Caco-2 (cell line): Measurements from ENCODE around the gene DHCR24. TPM values are rescaled to one million over a fixed set of nuclear protein-coding genes. Genes with fewer than 3 reads are reported as not detected.

Source experiments
- BruUV-seq: library from RNA; stranded (reverse); fragments of 400-500 nt; replicated peaks from 2 replicates; lab custom pipeline; 2021; lab: Mats Ljungman, UMichigan
- CTCF ChIA-PET: fragments of 300-600 bp; sonication (Branson Sonifier 250); formaldehyde crosslinking; loops from one replicate; lab custom pipeline; 2022; ENCODE audit warnings: antibody characterized with exemption; lab: Charles Lee
- POLR2A ChIA-PET: fragments of 300-600 bp; sonication (Branson Sonifier 250); formaldehyde crosslinking; loops from one replicate; lab custom pipeline; 2022; ENCODE audit warnings: antibody characterized with exemption; lab: Charles Lee
- DNase-seq, 2 experiments: peaks; one replicate each; pipeline versions ENCODE4 v3.0.0 to v3.0.0-alpha.2; 2020 to 2022
- H3K27me3 ChIP-seq: replicated peaks from 2 replicates; pipeline ENCODE4 v1.6.0; 2011; ENCODE audit warnings: low read length; ENCODE audit not compliant: control insufficient read depth, insufficient read depth
- H3K36me3 ChIP-seq: 2 replicates; pipeline ENCODE4 v1.5.1; 2011; ENCODE audit warnings: low read length; ENCODE audit not compliant: control insufficient read depth, insufficient read depth
- H3K4me1 ChIP-seq: fragments of 250-450 bp; sonication (Bioruptor Pico); 2 replicates; pipeline ENCODE4 v1.5.1; 2020; ENCODE audit warnings: mild to moderate bottlenecking
- H3K4me3 ChIP-seq: 2 replicates; pipeline ENCODE4 v1.5.1; 2011; ENCODE audit warnings: low read depth, mild to moderate bottlenecking, control low read depth, low read length
- H3K9me3 ChIP-seq: fragments of 250-450 bp; sonication (Bioruptor Pico); 2 replicates; pipeline ENCODE4 v1.5.1; 2020; ENCODE audit warnings: mild to moderate bottlenecking, moderate library complexity
- H3K27ac Mint-ChIP-seq: one replicate; pipeline ENCODE4 v1.8.0; 2022; ENCODE audit warnings: mixed read lengths; ENCODE audit not compliant: unreplicated experiment
- H3K27me3 Mint-ChIP-seq: one replicate; pipeline ENCODE4 v1.8.0; 2022; ENCODE audit warnings: mixed read lengths; ENCODE audit not compliant: insufficient read depth, unreplicated experiment
- H3K36me3 Mint-ChIP-seq: one replicate; pipeline ENCODE4 v1.8.0; 2022; ENCODE audit warnings: mild to moderate bottlenecking, mixed read lengths; ENCODE audit not compliant: insufficient read depth, unreplicated experiment
- H3K4me1 Mint-ChIP-seq: one replicate; pipeline ENCODE4 v1.8.0; 2022; ENCODE audit warnings: low read depth, mixed read lengths; ENCODE audit not compliant: unreplicated experiment
- H3K4me3 Mint-ChIP-seq: one replicate; pipeline ENCODE4 v1.8.0; 2022; ENCODE audit warnings: mild to moderate bottlenecking, moderate library complexity, mixed read lengths; ENCODE audit not compliant: unreplicated experiment
- H3K9me3 Mint-ChIP-seq: one replicate; pipeline ENCODE4 v1.8.0; 2022; ENCODE audit warnings: mixed read lengths; ENCODE audit not compliant: unreplicated experiment
- CTCF ChIP-seq, 2 experiments: fragments of 200-600 bp in 1 of 2; IDR thresholded peaks; 1 replicate in 1 of 2; 2 replicates in 1 of 2; pipeline versions ENCODE4 v1.5.1 to v1.8.0; 2011 to 2022; ENCODE audit warnings: antibody characterized with exemption in 1 of 2, control low read depth in 1 of 2, inconsistent platforms in 1 of 2, low read depth in 1 of 2, low read length in 1 of 2, mild to moderate bottlenecking in 1 of 2, moderate library complexity in 1 of 2; ENCODE audit not compliant: insufficient read depth in 1 of 2, severe bottlenecking in 1 of 2, unreplicated experiment in 1 of 2
- intact Hi-C: fragments of 100-400 bp; cut with micrococcal nuclease; formaldehyde crosslinking; loops from one replicate; pipeline ENCODE4 v1.10.0; 2022; ENCODE audit not compliant: unreplicated experiment
- total RNA-seq: library from RNA; stranded (reverse); gene quantifications from 2 replicates; pipeline ENCODE4 v1.2.3, GENCODE V29; 2022

DHCR24 gene
- total RNA-seq, 1 experiment from 2014 or later: 522 TPM

GRCh38 chr1:54806931-54807611, 79.9 kb downstream of the DHCR24 start:
- H3K4me1 ChIP-seq: no peaks in the 10 kb centered on the region
- no TSS peak for BruUV-seq
- no peak for DNase-seq
- Mint-ChIP-seq H3K27me3 (no peaks in the 10 kb centered on the region), H3K9me3 (no peaks in the 10 kb centered on the region), H3K4me1 (no peaks in the 10 kb centered on the region), H3K36me3 (no peaks in the 10 kb centered on the region), H3K27ac (no peak overlapping the region), H3K4me3 (no peak overlapping the region)
- no peak for TF ChIP-seq CTCF (IDR thresholded peaks at IDR 0.05; ENCODE audit: insufficient read depth in 1 of 2, low read depth in 1 of 2, low read length in 1 of 2, severe bottlenecking in 1 of 2, unreplicated experiment in 1 of 2)
- ChIA-PET POLR2A (no interaction called here), CTCF (interaction anchor here (0.5 kb wide), 1 partner anchor 117 kb away, joined by 5 read pairs; no protein-coding TSS in a partner anchor)
- H3K4me3 ChIP-seq: no peak overlapping the region
- no peaks in the 10 kb centered on the region for H3K9me3 ChIP-seq
- H3K27me3 ChIP-seq: no peaks in the 10 kb centered on the region
- intact Hi-C loops: no loop called here
- no peaks in the 10 kb centered on the region for H3K36me3 ChIP-seq

- ChIA-PET CTCF (no interaction called here), POLR2A (no interaction called here)
- H3K4me3 Mint-ChIP-seq: no peak overlapping the region
- H3K9me3 ChIP-seq: no peaks in the 10 kb centered on the region
- H3K36me3 ChIP-seq: no peaks in the 10 kb centered on the region
- H3K36me3 Mint-ChIP-seq: no peaks in the 10 kb centered on the region
- no peak for TF ChIP-seq CTCF (IDR thresholded peaks at IDR 0.05; ENCODE audit: insufficient read depth in 1 of 2, low read depth in 1 of 2, low read length in 1 of 2, severe bottlenecking in 1 of 2, unreplicated experiment in 1 of 2)
- no peak overlapping the region for H3K27ac Mint-ChIP-seq
- H3K27me3 ChIP-seq: no peaks in the 10 kb centered on the region
- H3K4me1 ChIP-seq: peaks cover 5% of the 10 kb centered on the region; the same call in 1 of the 2 replicates
- no peaks in the 10 kb centered on the region for H3K27me3 Mint-ChIP-seq
- H3K4me3 ChIP-seq: no peak overlapping the region
- intact Hi-C loops: no loop called here
- no peak for DNase-seq
- H3K9me3 Mint-ChIP-seq: no peaks in the 10 kb centered on the region
- peaks cover 6% of the 10 kb centered on the region for H3K4me1 Mint-ChIP-seq
- no TSS peak for BruUV-seq
Measured at GRCh38 chr1:54805981-54806381, 81.0 kb downstream of the DHCR24 start.

GRCh38 chr1:54805466-54805865, 81.5 kb downstream of the DHCR24 start:
- no TSS peak for BruUV-seq
- DNase-seq: no peak
- H3K27me3 ChIP-seq: no peaks in the 10 kb centered on the region
- H3K9me3 Mint-ChIP-seq: no peaks in the 10 kb centered on the region
- no peaks in the 10 kb centered on the region for H3K36me3 ChIP-seq
- POLR2A ChIA-PET: no interaction called here
- peaks cover 6% of the 10 kb centered on the region for H3K4me1 Mint-ChIP-seq
- no peak overlapping the region for H3K27ac Mint-ChIP-seq
- H3K9me3 ChIP-seq: no peaks in the 10 kb centered on the region
- peaks cover 5% of the 10 kb centered on the region; the same call in 1 of the 2 replicates for H3K4me1 ChIP-seq
- TF ChIP-seq CTCF (IDR thresholded peaks at IDR 0.05; ENCODE audit: insufficient read depth in 1 of 2, low read depth in 1 of 2, low read length in 1 of 2, severe bottlenecking in 1 of 2, unreplicated experiment in 1 of 2): no peak
- intact Hi-C loops: no loop called here
- CTCF ChIA-PET: no interaction called here
- H3K4me3 Mint-ChIP-seq: no peak overlapping the region
- no peak overlapping the region for H3K4me3 ChIP-seq
- H3K27me3 Mint-ChIP-seq: no peaks in the 10 kb centered on the region
- H3K36me3 Mint-ChIP-seq: no peaks in the 10 kb centered on the region
